A673 (cell line): ENCODE results near the gene ADGRA1. TPM values are rescaled to one million over a fixed set of nuclear protein-coding genes. Genes with fewer than 3 reads are reported as not detected.

Source experiments
- BruUV-seq: library from RNA; stranded (reverse); fragments of 400-500 nt; replicated peaks from 2 replicates; lab custom pipeline; 2021; lab: Mats Ljungman, UMichigan
- CTCF ChIA-PET: fragments of 300-600 bp; sonication (Branson Sonifier 250); formaldehyde crosslinking; loops from one replicate; lab custom pipeline; 2022; ENCODE audit warnings: antibody characterized with exemption; lab: Charles Lee
- POLR2A ChIA-PET: fragments of 300-600 bp; sonication (Branson Sonifier 250); formaldehyde crosslinking; loops from one replicate; lab custom pipeline; 2022; ENCODE audit warnings: antibody characterized with exemption; ENCODE audit not compliant: low non-redundant PET; lab: Charles Lee
- DNase-seq: peaks from one replicate; pipeline ENCODE4 v3.0.0-alpha.2; 2015; ENCODE audit warnings: low spot score
- H3K27ac ChIP-seq: fragments of 200-600 bp; sonication (generic); 2 replicates; pipeline ENCODE4 v1.5.1; 2016; ENCODE audit warnings: mixed run types, low read depth, mild to moderate bottlenecking, mixed read lengths, antibody characterized with exemption, low read length; ENCODE audit not compliant: poor library complexity, severe bottlenecking
- H3K27me3 ChIP-seq: fragments of 200-600 bp; sonication (generic); replicated peaks from 2 replicates; pipeline ENCODE4 v1.6.1; 2017; ENCODE audit warnings: mixed run types, low read depth, mild to moderate bottlenecking, mixed read lengths, antibody characterized with exemption, low read length; ENCODE audit not compliant: insufficient read depth, poor library complexity
- H3K36me3 ChIP-seq: fragments of 200-600 bp; sonication (generic); 2 replicates; pipeline ENCODE4 v1.6.1; 2016; ENCODE audit warnings: mixed run types, mild to moderate bottlenecking, mixed read lengths, antibody characterized with exemption, low read length; ENCODE audit not compliant: insufficient read depth, poor library complexity, severe bottlenecking
- H3K4me1 ChIP-seq: fragments of 200-600 bp; sonication (generic); 2 replicates; pipeline ENCODE4 v1.6.1; 2017; ENCODE audit warnings: mixed run types, mild to moderate bottlenecking, mixed read lengths, antibody characterized with exemption, low read length; ENCODE audit not compliant: insufficient read depth, poor library complexity, severe bottlenecking
- H3K4me3 ChIP-seq: fragments of 200-600 bp; sonication (generic); 2 replicates; pipeline ENCODE4 v1.5.1; 2016; ENCODE audit warnings: low read depth, mixed run types, mild to moderate bottlenecking, mixed read lengths, low read length; ENCODE audit not compliant: poor library complexity, severe bottlenecking
- H3K9me3 ChIP-seq: fragments of 200-600 bp; sonication (generic); 2 replicates; pipeline ENCODE4 v1.6.1; 2016; ENCODE audit warnings: mixed run types, low read depth, mild to moderate bottlenecking, mixed read lengths, antibody characterized with exemption, low read length; ENCODE audit not compliant: poor library complexity, severe bottlenecking
- EZH2 ChIP-seq: fragments of 200-600 bp; sonication (generic); IDR thresholded peaks from 2 replicates; pipeline ENCODE4 v1.6.1; 2017; ENCODE audit warnings: borderline replicate concordance, low read depth, mild to moderate bottlenecking, mixed read lengths, antibody characterized with exemption, low read length; ENCODE audit not compliant: poor library complexity, severe bottlenecking
- intact Hi-C: fragments of 100-400 bp; cut with micrococcal nuclease; formaldehyde crosslinking; loops from one replicate; pipeline ENCODE4 v1.10.0; 2022; ENCODE audit not compliant: unreplicated experiment
- total RNA-seq: library from RNA; stranded (reverse); gene quantifications from 2 replicates; pipeline ENCODE4 v1.2.3, GENCODE V29; 2021
- TF ChIP-seq, protein P1 (sequence below): fragments of 300-800, 200-600 bp; sonication (generic); conservative IDR thresholded peaks from 2 replicates; pipeline ENCODE4 v1.5.1; 2017; ENCODE audit warnings: low read depth, mild to moderate bottlenecking, antibody characterized with exemption, low read length, moderate library complexity, mixed read lengths

The ADGRA1 gene
- total RNA-seq, 1 experiment from 2014 or later, result 0.82 TPM

DNA sequence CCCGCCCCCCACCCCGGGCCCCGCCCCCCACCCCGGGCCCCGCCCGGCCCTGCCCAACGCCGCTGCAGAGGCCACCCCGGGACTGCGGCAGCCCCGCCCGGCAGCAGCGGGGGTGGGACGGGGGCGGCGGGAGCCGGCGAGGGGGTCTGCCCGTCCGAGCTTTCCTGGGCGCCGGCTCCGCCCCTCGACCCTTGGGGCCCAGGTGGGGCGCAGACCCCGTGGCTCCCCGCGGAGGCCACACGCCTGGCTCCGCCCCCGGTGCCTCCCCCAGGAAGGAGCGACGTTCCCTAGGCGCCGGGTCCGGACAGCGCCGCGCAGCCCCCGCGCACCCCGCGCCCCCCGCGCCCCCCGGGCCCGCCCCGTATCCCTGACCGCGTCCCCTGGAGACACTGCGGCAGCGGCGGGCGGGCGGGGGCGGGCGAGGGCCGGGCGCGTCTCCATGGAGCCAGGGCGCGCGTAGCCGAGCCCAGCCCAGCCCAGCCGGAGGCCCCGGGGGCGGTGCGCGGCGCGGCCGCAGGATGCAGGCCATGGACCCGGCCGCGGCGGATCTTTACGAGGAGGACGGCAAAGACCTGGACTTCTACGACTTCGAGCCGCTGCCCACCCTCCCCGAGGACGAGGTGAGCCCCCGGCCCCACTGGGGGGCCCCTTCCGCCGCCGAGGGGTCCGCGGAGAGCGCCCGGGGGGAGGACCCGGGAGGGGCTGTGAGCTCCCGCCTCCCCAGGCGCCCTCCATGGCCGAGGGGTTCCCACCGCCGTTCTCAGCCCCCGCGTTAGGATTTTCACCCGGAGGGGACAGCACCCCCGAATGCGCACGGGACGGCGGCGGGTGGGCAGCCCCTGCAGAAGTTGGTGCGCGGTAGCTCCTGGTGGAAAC lies 72.5 kb downstream of the ADGRA1 start, which contains the start of gene KNDC1:
Gene KNDC1 (plus strand): TSS at position 270 of the 876 bp plus-strand sequence. CDS start 249 bp downstream, at position 519.
- intact Hi-C loops, result no loop called here
- TF ChIP-seq EZH2, result no peak
- TF ChIP-seq, protein P1, sequence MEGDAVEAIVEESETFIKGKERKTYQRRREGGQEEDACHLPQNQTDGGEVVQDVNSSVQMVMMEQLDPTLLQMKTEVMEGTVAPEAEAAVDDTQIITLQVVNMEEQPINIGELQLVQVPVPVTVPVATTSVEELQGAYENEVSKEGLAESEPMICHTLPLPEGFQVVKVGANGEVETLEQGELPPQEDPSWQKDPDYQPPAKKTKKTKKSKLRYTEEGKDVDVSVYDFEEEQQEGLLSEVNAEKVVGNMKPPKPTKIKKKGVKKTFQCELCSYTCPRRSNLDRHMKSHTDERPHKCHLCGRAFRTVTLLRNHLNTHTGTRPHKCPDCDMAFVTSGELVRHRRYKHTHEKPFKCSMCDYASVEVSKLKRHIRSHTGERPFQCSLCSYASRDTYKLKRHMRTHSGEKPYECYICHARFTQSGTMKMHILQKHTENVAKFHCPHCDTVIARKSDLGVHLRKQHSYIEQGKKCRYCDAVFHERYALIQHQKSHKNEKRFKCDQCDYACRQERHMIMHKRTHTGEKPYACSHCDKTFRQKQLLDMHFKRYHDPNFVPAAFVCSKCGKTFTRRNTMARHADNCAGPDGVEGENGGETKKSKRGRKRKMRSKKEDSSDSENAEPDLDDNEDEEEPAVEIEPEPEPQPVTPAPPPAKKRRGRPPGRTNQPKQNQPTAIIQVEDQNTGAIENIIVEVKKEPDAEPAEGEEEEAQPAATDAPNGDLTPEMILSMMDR, result no peak
- no peak for DNase-seq
- no peak within 1 kb of the TSS for H3K27ac ChIP-seq
- no TSS peak for BruUV-seq
- H3K4me1 ChIP-seq, result peaks cover 12% of the 10 kb centered on the region
- H3K4me3 ChIP-seq, result peak within 1 kb of the TSS; percentile 40
- peaks cover 52% of the 10 kb centered on the region for H3K27me3 ChIP-seq
- POLR2A ChIA-PET, result no interaction called here
- no peaks in the 10 kb centered on the region for H3K9me3 ChIP-seq
- H3K36me3 ChIP-seq, result no peaks in the 10 kb centered on the region
- CTCF ChIA-PET, result no interaction called here

DNA sequence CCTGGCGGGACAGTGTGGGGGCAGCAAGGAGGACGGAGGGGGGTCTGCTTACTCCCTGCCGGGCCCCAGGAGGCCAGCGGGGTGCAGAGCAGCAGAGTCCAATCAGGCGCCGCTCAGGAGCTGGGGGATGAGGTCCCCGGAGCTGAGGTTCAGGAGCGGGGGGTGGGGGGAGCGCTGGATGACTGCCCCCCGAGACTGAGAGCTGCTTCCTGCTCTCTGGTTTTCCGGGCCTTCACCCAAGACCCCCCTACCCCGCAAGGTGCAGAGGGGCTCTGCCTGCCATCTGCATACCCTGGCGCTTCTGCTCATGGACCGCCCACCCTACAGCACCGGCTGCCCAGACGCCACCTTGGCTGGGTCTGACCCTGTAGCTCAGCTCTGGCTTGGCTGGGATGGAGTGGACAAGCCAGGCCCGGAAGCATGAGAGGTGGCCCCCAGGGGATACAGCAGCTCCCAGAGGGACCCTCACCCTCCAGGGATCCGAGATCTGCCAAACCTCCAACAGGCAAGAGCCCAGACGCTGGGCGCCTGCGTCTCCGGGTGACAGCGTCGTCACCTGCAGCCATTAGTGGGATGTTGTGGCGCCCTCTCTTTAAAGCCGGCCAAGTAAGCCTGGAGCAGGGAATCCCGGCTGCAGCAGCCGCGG lies 73.2 kb downstream of the ADGRA1 start:
- intact Hi-C loops, result no loop called here
- Histone ChIP-seq H3K36me3 (no peaks in the 10 kb centered on the region), H3K27ac (no peak overlapping the region), H3K27me3 (peaks cover 51% of the 10 kb centered on the region), H3K4me3 (peak overlapping the region; percentile 40), H3K4me1 (peaks cover 12% of the 10 kb centered on the region), H3K9me3 (no peaks in the 10 kb centered on the region)
- no peak for DNase-seq
- BruUV-seq, result no TSS peak
- TF ChIP-seq, protein P1, result no peak
- peak; percentile 56 for TF ChIP-seq EZH2
- ChIA-PET CTCF (no interaction called here), POLR2A (no interaction called here)

DNA sequence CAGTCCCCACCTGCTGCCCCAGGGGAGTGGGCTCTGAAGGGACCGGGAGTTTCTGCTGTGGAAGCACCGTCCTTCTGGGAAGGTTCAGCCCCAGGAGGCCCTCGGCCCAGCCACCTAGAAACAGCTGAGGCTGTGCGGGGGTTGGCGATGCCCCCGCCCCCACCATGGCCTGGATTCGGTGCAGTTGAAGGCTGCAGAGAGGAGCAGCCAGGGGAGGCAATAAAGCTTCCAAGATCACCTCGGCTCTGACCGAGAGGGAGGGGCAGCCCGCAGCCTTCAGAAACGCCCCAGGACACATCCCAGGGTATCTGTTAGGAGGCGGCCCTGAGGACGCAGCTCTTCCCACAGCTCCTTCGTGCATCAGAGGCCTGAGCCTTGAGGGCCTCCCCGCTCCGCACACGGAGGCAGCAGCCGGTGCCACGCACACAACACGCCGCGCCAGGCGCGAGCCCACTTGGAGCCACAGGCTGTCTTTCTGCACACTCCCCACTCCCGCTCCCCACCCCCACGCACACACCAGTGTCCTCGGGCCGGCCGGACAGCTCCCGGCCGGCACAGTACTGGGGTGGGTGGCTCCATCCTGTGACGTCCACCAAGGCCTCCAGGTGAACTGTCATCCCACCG lies 73.9 kb downstream of the ADGRA1 start:
- CTCF ChIA-PET, result no interaction called here
- Histone ChIP-seq H3K4me3 (no peak overlapping the region), H3K9me3 (no peaks in the 10 kb centered on the region), H3K36me3 (no peaks in the 10 kb centered on the region), H3K27ac (no peak overlapping the region), H3K4me1 (peaks cover 12% of the 10 kb centered on the region), H3K27me3 (peaks cover 51% of the 10 kb centered on the region)
- TF ChIP-seq EZH2, result no peak
- TF ChIP-seq, protein P1, result no peak
- POLR2A ChIA-PET, result no interaction called here
- DNase-seq, result no peak
- BruUV-seq, result no TSS peak
- intact Hi-C loops, result no loop called here
